ENCODE results near the gene NOTCH1.
"Not testable (repeated sequence)": the region's sequence is repeated elsewhere in the genome, so short reads cannot be mapped to it uniquely, and the experiment has no call there.

The NOTCH1 gene

DNA sequence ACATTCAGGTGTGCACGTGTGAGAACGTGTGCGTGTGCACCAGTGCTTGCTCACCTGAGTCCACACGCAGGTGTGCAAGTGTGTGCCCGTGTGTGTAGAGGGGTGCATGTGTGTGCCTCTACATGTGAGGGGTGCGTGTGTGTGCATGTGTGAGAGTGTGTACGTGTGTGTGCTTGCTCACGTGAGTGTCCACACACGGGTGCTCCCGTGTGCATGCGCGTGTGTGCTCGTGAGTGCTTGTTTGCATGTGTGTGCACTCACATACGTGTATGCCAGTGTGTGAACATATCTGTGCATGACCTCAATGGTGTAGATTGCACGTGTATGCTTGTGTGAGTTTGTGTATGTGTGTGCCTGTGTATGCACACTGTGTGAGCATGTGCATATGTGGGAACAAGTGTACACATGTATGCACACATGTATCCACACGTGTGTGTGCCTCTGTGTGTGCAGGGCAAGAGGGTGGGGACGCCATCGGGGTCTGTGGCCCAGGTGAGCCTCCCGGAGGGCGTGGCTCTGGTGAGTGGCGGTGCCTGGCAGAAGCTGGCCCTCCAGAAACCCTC is 40.6 kb upstream of the NOTCH1 start:
- Histone ChIP-seq H3K9ac (ENCODE audit: low read depth, low read length) (no peak overlapping the region), H3K36me3 (ENCODE audit: control insufficient read depth, insufficient read depth, low read length) (no peaks in the 10 kb centered on the region), H3K4me3 (ENCODE audit: low read depth, low read length) (no peak overlapping the region), H3K4me1 (ENCODE audit: control insufficient read depth, insufficient read depth, low read length) (peaks cover 12% of the 10 kb centered on the region), H3K9me3 (ENCODE audit: control insufficient read depth, insufficient read depth, low read length) (no peaks in the 10 kb centered on the region), H3K27me3 (ENCODE audit: control insufficient read depth, insufficient read depth, low read length) (no peaks in the 10 kb centered on the region)

DNA sequence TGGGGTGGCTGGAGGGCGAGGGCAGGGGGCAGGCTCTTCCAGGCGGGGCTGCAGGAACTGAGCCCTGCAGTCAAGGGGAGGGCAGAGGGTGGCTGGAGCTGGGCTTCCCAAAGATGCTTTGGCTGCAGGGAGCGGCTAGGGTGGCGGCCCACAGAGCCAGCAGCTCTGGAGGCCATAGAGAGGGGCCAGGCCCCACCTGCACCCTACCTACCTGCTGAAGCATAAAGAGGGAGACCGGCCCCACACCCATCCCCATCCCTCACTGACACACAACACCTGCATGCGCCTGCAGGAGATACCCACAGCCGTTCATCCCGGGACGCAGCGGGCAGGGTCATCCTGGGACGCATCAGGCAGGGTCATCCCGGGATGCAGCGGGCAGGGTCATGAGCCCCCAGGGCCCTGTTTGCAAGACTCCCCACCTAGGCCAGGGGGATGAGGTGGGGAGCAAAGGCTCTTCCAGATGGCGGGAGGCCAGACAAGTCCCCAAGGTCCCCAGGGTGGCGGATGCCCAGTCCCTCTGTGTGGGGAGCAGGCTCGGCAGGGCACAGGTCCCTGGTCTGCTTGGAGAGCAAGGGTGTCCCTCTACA is 39.8 kb upstream of the NOTCH1 start:
- peaks cover 12% of the 10 kb centered on the region for H3K4me1 ChIP-seq (ENCODE audit: control insufficient read depth, insufficient read depth, low read length)
- H3K4me3 ChIP-seq (ENCODE audit: low read depth, low read length), result no peak overlapping the region
- no peaks in the 10 kb centered on the region for H3K9me3 ChIP-seq (ENCODE audit: control insufficient read depth, insufficient read depth, low read length)
- no peak overlapping the region for H3K9ac ChIP-seq (ENCODE audit: low read depth, low read length)
- no peaks in the 10 kb centered on the region for H3K27me3 ChIP-seq (ENCODE audit: control insufficient read depth, insufficient read depth, low read length)
- H3K36me3 ChIP-seq (ENCODE audit: control insufficient read depth, insufficient read depth, low read length), result no peaks in the 10 kb centered on the region

DNA sequence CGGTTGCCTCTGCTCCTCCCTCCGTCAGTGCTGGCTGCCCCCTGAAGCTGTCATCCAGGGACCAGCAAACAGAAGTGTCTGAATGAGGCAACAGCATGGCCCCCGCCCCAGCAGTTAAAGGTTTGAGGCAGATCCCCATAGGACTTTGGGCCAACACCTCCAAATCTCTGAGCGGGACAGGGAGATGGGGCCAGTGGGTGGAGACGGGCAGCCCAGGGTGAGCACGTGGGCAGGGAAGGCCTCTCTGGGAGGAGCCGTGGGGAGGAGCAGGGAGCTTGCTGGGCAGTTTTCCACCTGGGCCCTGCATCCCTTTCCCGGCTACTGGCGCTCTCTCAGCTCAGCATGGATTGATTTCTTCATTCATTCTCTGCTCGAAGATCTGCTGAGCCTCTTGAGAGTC is 39.1 kb upstream of the NOTCH1 start:
- Histone ChIP-seq H3K9me3 (ENCODE audit: control insufficient read depth, insufficient read depth, low read length) (no peaks in the 10 kb centered on the region), H3K27me3 (ENCODE audit: control insufficient read depth, insufficient read depth, low read length) (no peaks in the 10 kb centered on the region), H3K4me1 (ENCODE audit: control insufficient read depth, insufficient read depth, low read length) (peaks cover 12% of the 10 kb centered on the region), H3K9ac (ENCODE audit: low read depth, low read length) (no peak overlapping the region), H3K36me3 (ENCODE audit: control insufficient read depth, insufficient read depth, low read length) (no peaks in the 10 kb centered on the region), H3K4me3 (ENCODE audit: low read depth, low read length) (no peak overlapping the region)

DNA sequence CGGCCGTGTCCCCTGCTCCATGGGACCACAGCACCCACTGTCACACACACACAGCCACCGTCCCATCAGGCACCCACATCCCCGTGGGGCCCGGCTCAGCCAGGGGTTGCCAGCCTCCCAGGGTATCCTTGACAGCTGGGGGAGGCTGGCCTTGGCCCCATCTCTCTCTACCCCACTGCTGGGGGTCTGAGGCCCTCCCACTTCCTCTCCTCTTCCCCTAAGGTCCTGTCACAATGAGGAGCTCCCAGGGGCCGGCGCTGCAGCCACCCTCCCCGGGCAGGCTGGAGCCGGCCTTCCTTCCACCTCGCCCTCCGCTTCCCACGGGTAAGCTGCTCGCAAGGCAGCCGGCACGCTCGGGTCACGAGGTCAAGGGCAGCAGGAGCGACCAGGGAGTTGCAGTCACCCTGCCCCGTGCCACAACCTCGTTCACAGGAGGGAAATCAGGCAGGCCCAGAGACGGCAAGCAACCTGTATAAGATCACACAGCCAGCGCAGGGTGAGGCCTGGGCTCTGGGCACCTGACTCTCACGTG is 38.6 kb upstream of the NOTCH1 start:
- Histone ChIP-seq H3K27me3 (ENCODE audit: control insufficient read depth, insufficient read depth, low read length) (no peaks in the 10 kb centered on the region), H3K9me3 (ENCODE audit: control insufficient read depth, insufficient read depth, low read length) (no peaks in the 10 kb centered on the region), H3K36me3 (ENCODE audit: control insufficient read depth, insufficient read depth, low read length) (no peaks in the 10 kb centered on the region), H3K4me3 (ENCODE audit: low read depth, low read length) (no peak overlapping the region), H3K9ac (ENCODE audit: low read depth, low read length) (no peak overlapping the region), H3K4me1 (ENCODE audit: control insufficient read depth, insufficient read depth, low read length) (peaks cover 12% of the 10 kb centered on the region)

DNA sequence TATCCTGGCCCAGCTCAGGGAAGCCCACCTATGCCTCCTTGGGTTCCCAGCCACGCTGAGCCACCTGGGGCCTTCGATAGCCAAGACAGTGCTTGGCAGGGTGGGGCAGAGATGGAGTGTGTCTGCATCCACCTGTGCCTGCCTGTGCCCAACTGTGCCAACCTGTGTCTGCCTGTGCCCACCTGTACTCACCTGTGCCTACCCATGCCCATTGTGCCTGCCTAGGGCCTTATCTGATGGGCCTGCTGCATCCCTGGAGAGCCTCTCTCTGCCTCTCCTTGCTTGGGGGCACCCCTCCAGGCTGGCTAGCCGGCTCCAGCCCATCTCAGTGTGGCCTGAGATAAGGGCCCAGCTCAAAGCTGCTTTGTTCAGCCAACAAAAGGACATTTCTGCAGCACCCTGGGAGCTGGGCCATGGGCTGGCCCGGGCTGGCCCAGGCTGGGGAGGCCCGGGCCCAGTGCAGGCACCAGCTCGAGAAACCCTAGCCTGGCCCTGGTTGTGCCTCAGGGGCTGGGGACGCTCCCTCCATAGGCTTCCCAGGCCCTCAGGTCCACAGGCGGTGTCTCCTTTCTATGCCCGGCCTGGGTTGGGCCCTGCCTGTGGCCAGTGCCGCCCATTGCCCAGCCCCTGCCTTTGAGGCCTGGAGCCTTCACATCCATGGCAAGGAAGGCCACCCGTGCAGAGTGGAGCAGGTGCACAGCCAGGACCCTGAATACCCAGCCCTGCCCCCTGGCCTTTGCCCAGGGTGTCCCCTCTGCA is 37.3 kb upstream of the NOTCH1 start:
- Histone ChIP-seq H3K4me3 (ENCODE audit: low read depth, low read length) (no peak overlapping the region), H3K27me3 (ENCODE audit: control insufficient read depth, insufficient read depth, low read length) (no peaks in the 10 kb centered on the region), H3K4me1 (ENCODE audit: control insufficient read depth, insufficient read depth, low read length) (peaks cover 3% of the 10 kb centered on the region), H3K36me3 (ENCODE audit: control insufficient read depth, insufficient read depth, low read length) (no peaks in the 10 kb centered on the region), H3K9me3 (ENCODE audit: control insufficient read depth, insufficient read depth, low read length) (no peaks in the 10 kb centered on the region), H3K9ac (ENCODE audit: low read depth, low read length) (no peak overlapping the region)

DNA sequence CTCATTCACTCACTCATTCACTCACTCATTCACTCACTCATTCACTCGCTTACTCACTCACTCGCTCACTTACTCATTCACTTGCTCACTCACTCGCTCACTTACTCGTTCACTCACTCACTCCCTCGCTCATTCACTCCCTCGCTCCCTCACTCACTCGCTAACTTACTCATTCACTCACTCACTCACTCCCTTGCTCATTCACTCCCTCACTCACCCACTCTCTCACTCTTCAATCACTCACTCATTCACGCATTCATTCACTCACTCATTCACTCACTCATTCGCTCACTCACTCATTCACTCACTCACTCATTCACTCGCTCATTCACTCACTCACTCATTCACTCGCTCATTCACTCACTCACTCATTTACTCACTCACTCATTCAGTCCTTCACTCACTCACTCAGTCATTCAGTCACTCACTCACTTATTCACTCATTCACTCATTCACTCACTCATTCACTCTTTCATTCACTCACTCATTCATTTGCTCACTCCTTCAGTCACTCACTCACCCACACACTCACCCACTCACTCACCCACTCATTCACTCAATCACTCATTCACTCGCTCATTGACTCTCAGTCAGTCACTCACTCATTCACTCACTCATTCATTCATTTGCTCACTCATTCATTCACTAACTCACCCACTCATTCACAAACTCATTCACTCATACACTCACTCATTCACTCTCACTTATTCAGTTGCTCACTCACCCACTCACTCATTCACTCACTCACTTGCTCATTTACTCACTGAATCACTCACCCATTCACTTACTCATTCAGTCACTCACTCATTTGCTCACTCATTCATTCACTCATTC is 36.0 kb upstream of the NOTCH1 start:
- Histone ChIP-seq H3K9ac (ENCODE audit: low read depth, low read length) (no peak overlapping the region), H3K36me3 (ENCODE audit: control insufficient read depth, insufficient read depth, low read length) (no peaks in the 10 kb centered on the region), H3K4me1 (ENCODE audit: control insufficient read depth, insufficient read depth, low read length) (no peaks in the 10 kb centered on the region), H3K9me3 (ENCODE audit: control insufficient read depth, insufficient read depth, low read length) (no peaks in the 10 kb centered on the region), H3K27me3 (ENCODE audit: control insufficient read depth, insufficient read depth, low read length) (no peaks in the 10 kb centered on the region), H3K4me3 (ENCODE audit: low read depth, low read length) (no peak overlapping the region)

DNA sequence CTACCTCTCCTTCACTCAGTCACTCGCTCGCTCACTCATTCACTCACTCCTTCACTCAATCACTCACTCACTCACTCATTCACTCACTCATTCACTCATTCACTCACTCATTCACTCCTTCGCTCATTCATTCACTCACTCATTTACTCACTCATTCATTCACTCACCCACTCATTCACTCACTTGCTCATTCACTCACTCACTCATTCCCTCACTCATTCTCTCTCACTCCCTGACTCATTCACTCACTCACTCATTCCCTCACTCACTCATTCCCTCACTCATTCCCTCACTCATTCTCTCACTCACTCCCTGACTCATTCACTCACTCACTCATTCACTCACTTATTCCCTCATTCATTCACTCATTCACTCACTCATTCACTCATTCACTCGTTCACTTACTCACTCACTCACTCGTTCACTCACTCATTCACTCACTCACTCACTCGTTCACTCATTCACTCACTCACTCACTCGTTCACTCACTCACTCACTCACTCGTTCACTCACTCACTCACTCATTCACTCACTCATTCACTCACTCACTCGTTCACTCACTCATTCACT is 33.9 kb upstream of the NOTCH1 start:
- H3K9ac ChIP-seq (ENCODE audit: low read depth, low read length); H3K36me3 ChIP-seq (ENCODE audit: control insufficient read depth, insufficient read depth, low read length); H3K9me3 ChIP-seq (ENCODE audit: control insufficient read depth, insufficient read depth, low read length); H3K4me3 ChIP-seq (ENCODE audit: low read depth, low read length); H3K27me3 ChIP-seq (ENCODE audit: control insufficient read depth, insufficient read depth, low read length); H3K4me1 ChIP-seq (ENCODE audit: control insufficient read depth, insufficient read depth, low read length): not testable (repeated sequence)

DNA sequence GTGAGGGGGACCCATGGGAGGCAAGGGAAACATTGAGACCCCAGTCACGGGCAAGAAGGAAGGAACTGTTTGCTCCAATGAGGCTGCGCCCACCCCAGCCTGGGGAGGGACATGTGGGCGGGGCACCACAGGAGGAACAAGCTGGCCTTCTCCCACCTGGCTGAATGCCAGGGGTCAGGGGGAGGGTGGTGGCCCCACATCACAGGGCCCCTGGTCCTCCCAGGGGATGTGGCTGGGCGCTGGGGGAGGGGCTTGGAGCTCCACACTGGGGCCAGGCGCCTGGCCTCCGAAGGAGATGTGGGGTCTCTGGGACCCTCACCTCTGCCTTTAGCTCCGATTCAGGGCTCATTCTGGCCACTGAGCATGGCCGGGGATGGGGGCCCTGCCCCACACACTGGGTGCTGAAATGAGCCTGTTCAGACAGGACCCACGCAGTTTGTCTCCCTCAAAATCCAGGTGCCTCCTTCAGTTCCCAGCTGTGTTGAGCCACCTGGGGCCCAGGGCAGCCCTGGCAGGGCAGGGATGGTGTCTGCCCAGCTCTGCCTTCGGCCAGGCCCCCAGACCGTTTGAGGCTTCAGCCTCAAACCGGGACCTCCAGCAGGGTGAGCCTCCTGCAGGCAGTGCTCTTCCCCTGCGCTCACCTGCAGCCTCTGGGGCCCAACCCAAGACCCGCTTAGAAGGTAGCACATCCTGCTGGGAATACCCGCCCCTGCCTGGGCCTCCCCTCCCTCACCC is 33.2 kb upstream of the NOTCH1 start:
- H3K9ac ChIP-seq (ENCODE audit: low read depth, low read length), result no peak overlapping the region
- H3K36me3 ChIP-seq (ENCODE audit: control insufficient read depth, insufficient read depth, low read length), result no peaks in the 10 kb centered on the region
- no peaks in the 10 kb centered on the region for H3K27me3 ChIP-seq (ENCODE audit: control insufficient read depth, insufficient read depth, low read length)
- H3K4me1 ChIP-seq (ENCODE audit: control insufficient read depth, insufficient read depth, low read length), result no peaks in the 10 kb centered on the region
- H3K9me3 ChIP-seq (ENCODE audit: control insufficient read depth, insufficient read depth, low read length), result no peaks in the 10 kb centered on the region
- no peak overlapping the region for H3K4me3 ChIP-seq (ENCODE audit: low read depth, low read length)

DNA sequence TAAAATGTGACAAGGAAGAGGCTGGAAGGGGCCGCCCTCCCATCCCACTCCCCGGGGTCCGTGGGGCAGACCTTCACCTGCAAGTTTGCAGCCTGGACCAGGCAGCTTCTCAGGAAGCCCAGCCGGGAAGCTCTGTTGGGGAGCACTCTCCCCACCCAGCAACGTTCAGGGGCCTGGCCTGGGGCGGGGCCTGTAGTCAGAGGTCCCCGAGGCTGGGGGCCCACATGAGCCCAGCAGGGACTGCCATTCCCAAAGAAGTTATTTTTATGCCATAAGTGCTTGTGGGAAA is 32.7 kb upstream of the NOTCH1 start:
- no peaks in the 10 kb centered on the region for H3K9me3 ChIP-seq (ENCODE audit: control insufficient read depth, insufficient read depth, low read length)
- H3K4me1 ChIP-seq (ENCODE audit: control insufficient read depth, insufficient read depth, low read length), result no peaks in the 10 kb centered on the region
- no peak overlapping the region for H3K9ac ChIP-seq (ENCODE audit: low read depth, low read length)
- H3K4me3 ChIP-seq (ENCODE audit: low read depth, low read length), result no peak overlapping the region
- H3K27me3 ChIP-seq (ENCODE audit: control insufficient read depth, insufficient read depth, low read length), result no peaks in the 10 kb centered on the region
- no peaks in the 10 kb centered on the region for H3K36me3 ChIP-seq (ENCODE audit: control insufficient read depth, insufficient read depth, low read length)

DNA sequence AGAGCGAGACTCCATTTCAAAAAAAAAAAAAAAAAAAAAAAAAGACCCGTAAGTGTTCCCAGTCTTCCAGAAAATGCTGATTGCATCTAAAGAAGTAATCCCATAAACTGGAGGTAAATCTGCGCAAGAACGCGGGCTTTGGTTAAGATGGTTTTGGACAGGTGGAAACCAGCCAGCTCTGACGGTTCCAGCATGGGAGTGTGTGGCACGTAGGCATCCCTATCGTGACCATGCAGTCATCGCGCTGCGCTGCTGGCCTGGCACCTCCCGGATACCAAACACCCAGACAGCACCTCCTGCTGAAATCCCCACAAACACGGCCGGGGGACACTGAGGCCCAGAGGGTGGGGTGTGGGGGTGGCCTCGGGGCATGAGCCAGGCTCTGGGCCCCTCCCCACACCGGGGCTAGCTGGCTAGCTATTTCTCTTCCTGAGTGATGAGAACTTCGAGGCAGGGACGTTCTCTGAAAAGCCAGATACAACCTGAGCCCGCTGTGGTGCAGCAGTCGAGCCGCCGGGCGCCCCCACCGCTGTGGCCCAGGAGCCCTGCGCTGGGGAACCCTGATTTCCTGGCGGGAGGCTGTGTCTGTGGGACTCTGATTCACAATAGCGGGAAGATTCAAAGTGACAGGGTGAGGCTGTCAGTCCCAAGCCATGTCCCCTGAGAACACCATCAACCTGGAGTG is 32.2 kb upstream of the NOTCH1 start:
- Histone ChIP-seq H3K9ac (ENCODE audit: low read depth, low read length) (no peak overlapping the region), H3K27me3 (ENCODE audit: control insufficient read depth, insufficient read depth, low read length) (no peaks in the 10 kb centered on the region), H3K4me3 (ENCODE audit: low read depth, low read length) (no peak overlapping the region), H3K9me3 (ENCODE audit: control insufficient read depth, insufficient read depth, low read length) (no peaks in the 10 kb centered on the region), H3K36me3 (ENCODE audit: control insufficient read depth, insufficient read depth, low read length) (no peaks in the 10 kb centered on the region), H3K4me1 (ENCODE audit: control insufficient read depth, insufficient read depth, low read length) (no peaks in the 10 kb centered on the region)

DNA sequence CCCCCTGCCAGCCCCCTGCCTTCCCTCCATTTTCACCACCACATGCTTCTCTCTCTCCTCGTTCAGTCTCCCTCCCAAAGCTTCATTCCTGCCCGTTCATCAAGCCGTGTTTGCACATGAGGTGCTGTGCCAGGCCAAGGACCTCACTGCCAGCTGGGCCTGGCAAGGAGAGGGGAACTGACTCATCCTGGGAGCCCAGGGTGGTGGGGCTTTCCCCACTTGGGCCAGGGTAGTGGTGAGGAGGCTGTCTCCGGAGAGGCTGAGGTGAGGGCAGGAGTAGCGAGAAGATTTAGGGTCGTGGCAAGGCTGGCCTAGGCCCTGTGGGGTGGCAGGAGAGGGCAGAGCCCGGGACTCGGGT is 30.4 kb upstream of the NOTCH1 start:
- Histone ChIP-seq H3K36me3 (ENCODE audit: control insufficient read depth, insufficient read depth, low read length) (no peaks in the 10 kb centered on the region), H3K4me1 (ENCODE audit: control insufficient read depth, insufficient read depth, low read length) (peaks cover 11% of the 10 kb centered on the region), H3K9ac (ENCODE audit: low read depth, low read length) (no peak overlapping the region), H3K4me3 (ENCODE audit: low read depth, low read length) (no peak overlapping the region), H3K27me3 (ENCODE audit: control insufficient read depth, insufficient read depth, low read length) (no peaks in the 10 kb centered on the region), H3K9me3 (ENCODE audit: control insufficient read depth, insufficient read depth, low read length) (no peaks in the 10 kb centered on the region)

Data from iPS-15b (cell line).